ENCODE data around the gene SIVA1.

Gene SIVA1

DNA sequence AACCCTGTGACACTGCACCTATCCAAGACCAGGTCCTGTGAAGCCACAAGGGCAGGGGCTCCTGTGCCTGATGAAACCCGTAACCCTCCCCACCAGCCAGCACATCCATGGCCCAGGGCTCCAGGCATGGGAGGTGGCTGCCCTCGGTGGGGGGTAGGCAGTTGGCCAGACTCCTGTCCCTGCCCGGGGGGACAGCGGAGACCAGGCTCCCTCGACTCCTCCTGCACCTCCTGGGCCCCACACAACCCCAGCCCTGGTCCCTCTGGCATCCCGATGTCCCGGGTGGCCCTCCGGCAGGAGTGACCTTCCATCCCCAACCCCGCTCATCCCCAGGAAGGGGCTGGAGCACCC lies 31.2 kb downstream of the SIVA1 start:
- TF ChIP-seq, protein P1, sequence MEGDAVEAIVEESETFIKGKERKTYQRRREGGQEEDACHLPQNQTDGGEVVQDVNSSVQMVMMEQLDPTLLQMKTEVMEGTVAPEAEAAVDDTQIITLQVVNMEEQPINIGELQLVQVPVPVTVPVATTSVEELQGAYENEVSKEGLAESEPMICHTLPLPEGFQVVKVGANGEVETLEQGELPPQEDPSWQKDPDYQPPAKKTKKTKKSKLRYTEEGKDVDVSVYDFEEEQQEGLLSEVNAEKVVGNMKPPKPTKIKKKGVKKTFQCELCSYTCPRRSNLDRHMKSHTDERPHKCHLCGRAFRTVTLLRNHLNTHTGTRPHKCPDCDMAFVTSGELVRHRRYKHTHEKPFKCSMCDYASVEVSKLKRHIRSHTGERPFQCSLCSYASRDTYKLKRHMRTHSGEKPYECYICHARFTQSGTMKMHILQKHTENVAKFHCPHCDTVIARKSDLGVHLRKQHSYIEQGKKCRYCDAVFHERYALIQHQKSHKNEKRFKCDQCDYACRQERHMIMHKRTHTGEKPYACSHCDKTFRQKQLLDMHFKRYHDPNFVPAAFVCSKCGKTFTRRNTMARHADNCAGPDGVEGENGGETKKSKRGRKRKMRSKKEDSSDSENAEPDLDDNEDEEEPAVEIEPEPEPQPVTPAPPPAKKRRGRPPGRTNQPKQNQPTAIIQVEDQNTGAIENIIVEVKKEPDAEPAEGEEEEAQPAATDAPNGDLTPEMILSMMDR (IDR thresholded peaks at IDR 0.05), result no peak
- no peak for DNase-seq (ENCODE audit: low spot score)
- Histone ChIP-seq H3K4me3 (no peak overlapping the region), H3K27ac (no peak overlapping the region)

DNA sequence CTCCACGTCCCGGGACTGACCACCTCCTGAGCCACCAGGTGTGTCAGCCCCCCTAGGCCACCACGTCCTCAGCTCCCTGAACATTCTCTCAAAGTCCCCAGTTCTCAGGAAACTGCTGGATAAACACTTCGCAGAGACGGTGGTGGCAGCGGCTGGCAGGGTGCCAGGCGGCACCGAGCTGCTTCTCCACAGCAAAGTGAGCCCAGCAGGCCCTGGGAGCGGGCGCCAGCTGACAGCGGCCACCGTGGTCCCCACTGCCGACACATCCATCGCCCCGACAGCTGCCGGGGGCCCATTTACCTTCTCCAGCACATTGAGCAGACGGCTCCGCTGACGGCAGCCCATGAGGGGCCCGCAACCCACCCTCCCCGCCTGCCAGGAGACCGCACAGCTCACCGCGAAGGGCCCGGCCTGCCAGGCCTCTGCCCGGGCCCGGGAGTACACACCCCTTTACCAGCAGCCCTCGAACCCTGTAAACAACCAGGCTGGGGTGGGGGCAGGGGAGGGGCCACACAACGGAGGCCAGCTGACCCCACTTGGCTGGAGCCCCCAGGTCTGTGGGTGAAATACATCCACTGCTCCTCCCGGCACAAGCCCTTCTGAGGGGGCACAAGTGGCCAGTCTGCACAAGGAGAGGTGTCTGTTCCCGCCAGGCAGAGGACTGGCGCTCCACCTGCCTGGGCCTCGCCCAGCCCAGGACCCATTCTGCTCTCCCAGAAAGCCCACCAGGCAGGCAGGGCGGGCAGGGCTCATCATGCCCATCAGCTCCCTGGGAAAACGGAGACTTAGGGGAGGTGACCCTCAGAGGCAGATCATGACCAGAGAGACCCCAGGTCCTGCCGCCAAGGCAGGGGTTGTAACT lies 32.1 kb downstream of the SIVA1 start:
- TF ChIP-seq, protein P1 (IDR thresholded peaks at IDR 0.05), result no peak
- DNase-seq (ENCODE audit: low spot score), result no peak
- Histone ChIP-seq H3K27ac (no peak overlapping the region), H3K4me3 (no peak overlapping the region)

DNA sequence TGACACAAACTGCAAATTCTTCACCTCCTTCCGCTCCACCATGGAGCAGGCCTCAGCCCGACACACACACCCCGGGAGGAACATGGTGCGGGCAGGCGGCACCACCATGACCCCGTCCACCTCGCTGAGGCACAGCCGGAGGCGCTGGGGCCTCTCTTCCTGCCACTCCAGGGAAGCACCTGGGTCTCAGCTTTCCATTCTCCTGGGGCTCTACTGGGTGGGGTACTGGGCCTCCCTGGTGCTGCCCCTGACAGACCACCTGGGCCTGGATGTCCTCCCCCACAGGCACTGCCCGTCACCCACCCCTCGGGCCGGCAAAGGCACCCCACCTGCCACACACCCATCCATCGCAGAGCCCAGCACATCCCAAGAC lies 32.7 kb downstream of the SIVA1 start:
- H3K27ac ChIP-seq, result peak overlapping the region in 1 of 2 donors; percentile 36
- TF ChIP-seq, protein P1 (IDR thresholded peaks at IDR 0.05), result no peak
- no peak for DNase-seq (ENCODE audit: low spot score)
- no peak overlapping the region for H3K4me3 ChIP-seq

DNA sequence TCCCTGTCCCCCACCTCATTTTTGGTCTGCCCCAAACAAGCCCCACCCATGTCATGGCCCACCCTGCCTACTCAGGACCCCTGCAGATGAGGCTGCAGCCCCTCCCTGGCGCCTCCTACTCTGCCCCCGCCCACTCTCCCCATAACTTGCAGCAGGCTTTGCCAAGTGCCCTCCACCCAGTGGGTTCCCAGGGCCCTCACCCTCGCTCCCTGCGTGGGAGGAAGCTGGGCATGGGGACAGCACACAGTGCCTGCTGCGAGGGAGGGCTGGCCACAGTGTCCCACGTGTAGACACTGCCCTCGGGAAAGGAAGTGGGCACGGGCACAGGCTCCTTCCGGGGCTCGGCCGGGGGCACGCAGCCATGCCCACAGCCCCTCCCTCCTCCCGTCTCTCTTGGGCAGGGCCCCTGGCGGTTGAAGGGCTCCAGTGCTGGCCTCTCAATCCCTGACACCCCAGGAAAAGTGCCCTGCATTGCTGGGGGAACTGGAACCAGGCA lies 33.2 kb downstream of the SIVA1 start:
- no peak for DNase-seq (ENCODE audit: low spot score)
- peak overlapping the region in 1 of 2 donors; percentile 36 for H3K27ac ChIP-seq
- no peak overlapping the region for H3K4me3 ChIP-seq
- TF ChIP-seq, protein P1 (IDR thresholded peaks at IDR 0.05), result no peak

DNA sequence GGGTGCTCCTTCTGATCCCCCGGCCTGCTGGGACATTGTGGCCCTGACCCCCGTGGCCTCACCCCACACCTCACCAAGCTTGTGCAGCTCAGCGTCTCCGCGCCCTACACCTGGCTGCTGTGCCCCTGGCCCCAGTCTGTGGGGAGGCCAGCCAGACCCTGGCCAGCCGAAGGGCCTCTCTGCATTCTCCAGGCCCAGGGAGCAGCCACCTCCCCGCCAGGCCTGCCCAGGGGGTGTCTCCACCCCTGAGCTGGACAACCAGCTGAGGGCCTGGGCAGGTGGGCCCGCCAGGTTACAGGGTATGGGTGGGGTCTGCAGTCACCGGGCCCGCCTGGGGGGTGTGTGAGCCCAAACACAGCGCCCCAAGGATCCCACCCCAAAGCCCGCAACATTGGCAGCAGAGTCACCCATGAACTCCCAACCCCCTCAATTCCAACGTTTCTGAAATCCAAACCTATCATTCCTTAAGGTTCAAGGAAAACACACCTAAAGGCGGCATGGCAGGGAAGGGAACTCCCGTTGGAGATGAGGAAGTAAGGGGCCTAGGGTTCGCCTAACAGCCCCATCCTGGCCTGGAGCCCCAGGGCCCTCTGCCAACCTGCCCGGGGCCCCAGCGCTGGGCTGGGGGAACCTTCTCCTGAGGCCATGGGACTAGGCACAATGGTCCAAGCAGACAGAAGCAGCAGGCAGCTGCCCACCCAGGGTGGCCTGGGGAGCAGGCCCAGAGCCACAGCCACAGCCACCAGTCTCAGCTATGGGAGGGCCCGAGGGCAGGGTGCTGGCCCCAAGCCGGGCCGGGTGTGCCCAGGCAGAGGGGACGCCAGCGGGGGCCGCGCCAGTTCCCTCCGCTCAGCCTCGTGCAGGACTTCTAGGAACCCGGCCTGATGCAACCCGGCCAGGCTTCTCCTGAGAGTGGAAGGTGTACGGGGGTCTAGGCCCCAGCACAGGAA lies 34.1 kb downstream of the SIVA1 start:
- DNase-seq (ENCODE audit: low spot score), result no peak
- TF ChIP-seq, protein P1 (IDR thresholded peaks at IDR 0.05), result no peak
- Histone ChIP-seq H3K4me3 (no peak overlapping the region), H3K27ac (peak overlapping the region in 1 of 2 donors; percentile 54)

DNA sequence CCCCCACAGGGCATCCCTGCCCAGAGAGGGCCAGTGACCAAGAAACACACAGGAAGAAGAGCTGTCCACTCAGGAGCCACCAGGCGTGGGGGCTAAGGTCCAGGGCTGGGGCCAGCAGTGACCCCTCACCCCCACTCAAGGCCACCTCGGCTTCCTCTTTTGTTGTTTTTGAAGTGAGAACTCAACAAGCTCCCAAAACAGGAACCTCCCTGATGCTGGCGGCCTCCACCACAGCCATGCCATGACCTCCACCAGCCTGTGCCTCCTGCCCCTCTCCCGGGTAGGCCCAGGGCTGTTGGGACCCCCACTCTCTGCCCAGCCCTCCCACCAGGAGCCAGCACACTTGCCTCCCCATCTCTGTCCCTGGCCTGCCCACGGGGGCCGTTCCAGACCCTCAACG lies 34.8 kb downstream of the SIVA1 start:
- Histone ChIP-seq H3K4me3 (no peak overlapping the region), H3K27ac (peak overlapping the region in 1 of 2 donors; percentile 54)
- TF ChIP-seq, protein P1 (IDR thresholded peaks at IDR 0.05), result no peak
- DNase-seq (ENCODE audit: low spot score), result no peak
